BE2C (cell line): ENCODE measurements around the gene NCBP3.

ENCODE experiments used
- DNase-seq: peaks from one replicate; pipeline ENCODE4 v3.0.0-alpha.2; 2020
- H3K27me3 ChIP-seq: fragments of 250-450 bp; sonication (Bioruptor Pico); 2 replicates; pipeline ENCODE4 v1.5.1; 2020; ENCODE audit warnings: mild to moderate bottlenecking
- H3K36me3 ChIP-seq: fragments of 250-450 bp; sonication (Bioruptor Pico); 2 replicates; pipeline ENCODE4 v1.5.1; 2020; ENCODE audit warnings: mild to moderate bottlenecking
- H3K4me1 ChIP-seq: fragments of 250-450 bp; sonication (Bioruptor Pico); 2 replicates; pipeline ENCODE4 v1.5.1; 2020
- H3K4me3 ChIP-seq: 2 replicates; pipeline ENCODE4 v1.5.1; 2011; ENCODE audit warnings: low read depth, low read length
- H3K9me3 ChIP-seq: fragments of 250-450 bp; sonication (Bioruptor Pico); 2 replicates; pipeline ENCODE4 v1.5.1; 2020
- CTCF ChIP-seq: IDR thresholded peaks from 2 replicates; pipeline ENCODE4 v1.5.1; 2012; ENCODE audit warnings: mild to moderate bottlenecking, low read depth, low read length

The NCBP3 gene

GRCh38 chr17:3893003-3893719 is 47.1 kb upstream of the NCBP3 start, which contains the start of gene CAMKK1:
TSS of gene CAMKK1 (minus strand) at chr17:3893053. CDS start at chr17:3885687, 7,366 bp downstream.
- peak; percentile 89 for DNase-seq
- no peaks in the 10 kb centered on the region for H3K9me3 ChIP-seq
- TF ChIP-seq CTCF: no peak
- H3K4me3 ChIP-seq: peak within 1 kb of the TSS; percentile 64
- no peaks in the 10 kb centered on the region for H3K36me3 ChIP-seq
- H3K4me1 ChIP-seq: peaks cover 15% of the 10 kb centered on the region
- no peaks in the 10 kb centered on the region for H3K27me3 ChIP-seq

GRCh38 chr17:3892095-3892998 is 46.3 kb upstream of the NCBP3 start:
- Histone ChIP-seq H3K36me3 (no peaks in the 10 kb centered on the region), H3K9me3 (no peaks in the 10 kb centered on the region), H3K4me3 (peak overlapping the region; percentile 64), H3K27me3 (no peaks in the 10 kb centered on the region), H3K4me1 (peaks cover 20% of the 10 kb centered on the region)
- no peak for TF ChIP-seq CTCF
- peak; percentile 70 for DNase-seq

DNA sequence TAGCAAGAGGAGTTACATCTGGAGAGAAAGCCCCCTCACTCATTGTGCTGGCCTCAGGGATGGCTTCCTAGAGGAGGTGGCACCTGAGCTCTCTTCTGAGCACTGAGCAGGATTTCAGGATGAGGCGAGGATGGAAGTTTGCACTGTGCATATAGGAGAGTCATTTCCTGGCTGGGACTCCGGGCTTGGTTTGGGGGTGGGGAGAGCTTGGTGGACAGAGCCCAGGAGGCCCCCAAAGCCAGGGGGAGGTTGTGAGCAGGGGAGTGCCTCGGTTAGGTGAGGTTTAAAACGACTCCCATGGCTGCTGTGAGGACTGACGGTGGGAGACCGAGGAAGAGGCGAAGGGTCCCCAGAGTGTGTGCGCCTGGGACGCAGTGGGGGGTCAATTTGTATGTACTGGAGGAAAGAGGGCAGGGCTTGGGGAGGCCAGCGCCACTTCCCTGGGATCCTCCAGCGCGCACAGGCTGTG is 45.6 kb upstream of the NCBP3 start:
- H3K4me1 ChIP-seq: peaks cover 20% of the 10 kb centered on the region
- H3K9me3 ChIP-seq: no peaks in the 10 kb centered on the region
- no peaks in the 10 kb centered on the region for H3K36me3 ChIP-seq
- H3K27me3 ChIP-seq: no peaks in the 10 kb centered on the region
- no peak for DNase-seq
- H3K4me3 ChIP-seq: peak overlapping the region; percentile 64
- no peak for TF ChIP-seq CTCF

- H3K4me1 ChIP-seq: peaks cover 20% of the 10 kb centered on the region
- TF ChIP-seq CTCF: no peak
- peak overlapping the region; percentile 64 for H3K4me3 ChIP-seq
Measured at GRCh38 chr17:3890878-3891219, 44.8 kb upstream of the NCBP3 start.

GRCh38 chr17:3890082-3890877 is 44.2 kb upstream of the NCBP3 start:
- H3K36me3 ChIP-seq: peaks cover 2% of the 10 kb centered on the region
- peak; percentile 96 for DNase-seq
- no peaks in the 10 kb centered on the region for H3K27me3 ChIP-seq
- H3K9me3 ChIP-seq: no peaks in the 10 kb centered on the region
- TF ChIP-seq CTCF: no peak
- H3K4me3 ChIP-seq: peak overlapping the region; percentile 64
- peaks cover 20% of the 10 kb centered on the region for H3K4me1 ChIP-seq

More at GRCh38 chr17:3890878-3891219, 44.8 kb upstream of the NCBP3 start:
- Histone ChIP-seq H3K9me3 (no peaks in the 10 kb centered on the region), H3K36me3 (no peaks in the 10 kb centered on the region), H3K27me3 (no peaks in the 10 kb centered on the region)
- DNase-seq: no peak
